WTC11 (cell line): ENCODE results near the gene SALL4. TPM values are rescaled to one million over a fixed set of nuclear protein-coding genes. Genes with fewer than 3 reads are reported as not detected.

Experiments
- ATAC-seq: fragments of 200-7000 bp; cut with Tn5 transposase; 2 replicates; pipeline ENCODE4 v1.10.0; 2021; ENCODE audit warnings: mild to moderate bottlenecking, moderate library complexity
- CTCF ChIA-PET: fragments of 300-600 bp; sonication (Branson Sonifier 250); formaldehyde crosslinking; loops from one replicate; lab custom pipeline; 2021; ENCODE audit warnings: antibody characterized with exemption; lab: Charles Lee
- POLR2A ChIA-PET: fragments of 350-600 bp; sonication (Branson Sonifier 250); formaldehyde crosslinking; loops from one replicate; lab custom pipeline; 2021; ENCODE audit warnings: antibody characterized with exemption; lab: Charles Lee
- DNase-seq: peaks from one replicate; pipeline ENCODE4 v3.0.0; 2021; ENCODE audit warnings: low spot score
- H3K27ac Mint-ChIP-seq: 2 replicates; pipeline ENCODE4 v1.8.0; 2021; ENCODE audit warnings: mixed read lengths
- H3K27me3 Mint-ChIP-seq: 2 replicates; pipeline ENCODE4 v1.8.0; 2021; ENCODE audit warnings: low read depth, mild to moderate bottlenecking, moderate library complexity, mixed read lengths
- H3K36me3 Mint-ChIP-seq: 2 replicates; pipeline ENCODE4 v1.8.0; 2021; ENCODE audit warnings: mixed read lengths
- H3K4me1 Mint-ChIP-seq: 2 replicates; pipeline ENCODE4 v1.8.0; 2022; ENCODE audit warnings: mixed read lengths
- H3K4me3 Mint-ChIP-seq: 2 replicates; pipeline ENCODE4 v1.8.0; 2021; ENCODE audit warnings: mild to moderate bottlenecking, moderate library complexity, mixed read lengths
- H3K9me3 Mint-ChIP-seq: 2 replicates; pipeline ENCODE4 v1.8.0; 2021; ENCODE audit warnings: mixed read lengths
- CREB1 ChIP-seq: sonication (generic); formaldehyde crosslinking; IDR thresholded peaks from 2 replicates; pipeline ENCODE4 v1.8.0; 2023; ENCODE audit warnings: mild to moderate bottlenecking, missing genetic modification reagents
- ESRRA ChIP-seq: sonication (generic); formaldehyde crosslinking; IDR thresholded peaks from 2 replicates; pipeline ENCODE4 v1.8.1; 2022; ENCODE audit warnings: mild to moderate bottlenecking, missing genetic modification reagents, borderline replicate concordance
- KAT7 ChIP-seq: sonication (generic); formaldehyde crosslinking; IDR thresholded peaks from 2 replicates; pipeline ENCODE4 v1.8.1; 2023; ENCODE audit warnings: missing genetic modification reagents, mild to moderate bottlenecking, borderline replicate concordance
- NFYB ChIP-seq: sonication (generic); formaldehyde crosslinking; conservative IDR thresholded peaks from 2 replicates; pipeline ENCODE4 v1.8.0; 2022; ENCODE audit warnings: low read depth, missing genetic modification reagents
- RORB ChIP-seq: fragments of 250-450 bp; sonication (Bioruptor Pico); IDR thresholded peaks from 2 replicates; pipeline ENCODE4 v1.9.0; 2021; ENCODE audit warnings: mild to moderate bottlenecking
- TP53 ChIP-seq: sonication (generic); formaldehyde crosslinking; IDR thresholded peaks from 2 replicates; pipeline ENCODE4 v1.8.1; 2023; ENCODE audit warnings: mild to moderate bottlenecking, missing genetic modification reagents
- ZNF121 ChIP-seq: sonication (generic); formaldehyde crosslinking; IDR thresholded peaks from 2 replicates; pipeline ENCODE4 v1.8.0; 2023; ENCODE audit warnings: missing genetic modification reagents
- ZNF671 ChIP-seq: fragments of 250-450 bp; sonication (Bioruptor Pico); IDR thresholded peaks from 2 replicates; pipeline ENCODE4 v1.8.0; 2021; ENCODE audit warnings: mild to moderate bottlenecking
- total RNA-seq: library from RNA; stranded (reverse); gene quantifications from 3 replicates; pipeline ENCODE4 v1.2.3, GENCODE V29; 2021
- TF ChIP-seq, protein P1 (sequence below): sonication (generic); formaldehyde crosslinking; IDR thresholded peaks from 2 replicates; pipeline ENCODE4 v1.8.0; 2022; ENCODE audit warnings: mild to moderate bottlenecking, missing genetic modification reagents
- TF ChIP-seq, protein P2 (sequence below): fragments of 250-450 bp; sonication (Bioruptor Pico); IDR thresholded peaks from 2 replicates; pipeline ENCODE4 v2.1.2; 2022; ENCODE audit warnings: mild to moderate bottlenecking, moderate library complexity
- TF ChIP-seq, protein P3 (sequence below): sonication (generic); formaldehyde crosslinking; IDR thresholded peaks from 2 replicates; pipeline ENCODE4 v1.8.0; 2022; ENCODE audit warnings: mild to moderate bottlenecking, missing genetic modification reagents
- TF ChIP-seq, protein P4 (sequence below): fragments of 200-600 bp; IDR thresholded peaks from 2 replicates; pipeline ENCODE4 v1.8.0; 2022; ENCODE audit warnings: antibody characterized with exemption
- TF ChIP-seq, protein P5 (sequence below): sonication (generic); formaldehyde crosslinking; conservative IDR thresholded peaks from 2 replicates; pipeline ENCODE4 v1.8.1; 2022; ENCODE audit warnings: mild to moderate bottlenecking, missing genetic modification reagents
- TF ChIP-seq, protein P6 (sequence below): sonication (generic); formaldehyde crosslinking; IDR thresholded peaks from 2 replicates; pipeline ENCODE4 v1.8.0; 2023; ENCODE audit warnings: mild to moderate bottlenecking, missing genetic modification reagents
- TF ChIP-seq, protein P7 (sequence below): sonication (generic); formaldehyde crosslinking; IDR thresholded peaks from 2 replicates; pipeline ENCODE4 v1.8.1; 2022; ENCODE audit warnings: low read depth, missing genetic modification reagents, borderline replicate concordance
- TF ChIP-seq, protein P8 (sequence below): sonication (generic); formaldehyde crosslinking; IDR thresholded peaks from 2 replicates; pipeline ENCODE4 v1.8.1; 2023; ENCODE audit warnings: mild to moderate bottlenecking, missing genetic modification reagents
- TF ChIP-seq, protein P9 (sequence below): sonication (generic); formaldehyde crosslinking; IDR thresholded peaks from 2 replicates; pipeline ENCODE4 v1.8.0; 2022; ENCODE audit warnings: missing genetic modification reagents

SALL4 gene
- total RNA-seq, 1 experiment from 2014 or later = 156 TPM

DNA sequence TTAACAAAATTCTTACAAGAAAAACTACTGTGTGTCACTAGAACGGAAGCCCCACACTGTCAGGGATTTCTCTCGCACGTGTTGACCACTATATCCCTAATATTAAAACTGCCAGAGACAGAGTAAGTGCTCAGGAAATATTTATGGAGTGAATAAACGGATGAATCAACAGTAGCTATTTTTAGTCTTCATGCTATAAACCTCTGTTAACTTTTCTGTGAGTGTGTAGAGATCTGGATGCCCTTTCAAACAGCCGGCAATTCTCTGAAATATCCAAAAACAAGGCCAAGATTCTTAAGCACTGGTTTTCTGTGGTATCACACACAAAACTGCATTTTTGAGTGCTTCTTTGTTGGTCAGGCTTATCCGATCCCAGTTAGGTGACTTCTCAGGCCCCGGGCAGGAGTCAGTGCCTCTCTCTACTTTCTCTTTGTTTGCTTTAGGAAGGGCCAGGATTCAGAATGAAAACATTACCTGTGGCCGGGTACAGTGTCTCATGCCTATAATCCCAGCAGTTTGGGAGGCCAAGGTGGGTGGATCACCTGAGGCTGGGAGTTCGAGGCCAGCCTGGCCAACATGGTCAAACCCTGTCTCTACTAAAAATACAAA, 49.9 kb downstream of the SALL4 start:
- Mint-ChIP-seq H3K27ac (0 out of 2 replicates have a peak overlapping the region, but pooled peaks have one; percentile 40), H3K27me3 (no peaks in the 10 kb centered on the region), H3K9me3 (no peaks in the 10 kb centered on the region), H3K4me3 (no peak overlapping the region), H3K36me3 (no peaks in the 10 kb centered on the region), H3K4me1 (0 out of 2 replicates have a peak, but pooled peaks cover 3% of the 10 kb centered on the region)
- DNase-seq = no peak
- POLR2A ChIA-PET = no interaction called here
- CTCF ChIA-PET = interaction anchor here (0.6 kb wide), 1 partner anchor 278 kb away, joined by 3 read pairs; no protein-coding TSS in a partner anchor
- ATAC-seq = no peak
- TF ChIP-seq, protein P1, sequence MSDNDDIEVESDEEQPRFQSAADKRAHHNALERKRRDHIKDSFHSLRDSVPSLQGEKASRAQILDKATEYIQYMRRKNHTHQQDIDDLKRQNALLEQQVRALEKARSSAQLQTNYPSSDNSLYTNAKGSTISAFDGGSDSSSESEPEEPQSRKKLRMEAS = no peak
- no peak for TF ChIP-seq ZNF121

DNA sequence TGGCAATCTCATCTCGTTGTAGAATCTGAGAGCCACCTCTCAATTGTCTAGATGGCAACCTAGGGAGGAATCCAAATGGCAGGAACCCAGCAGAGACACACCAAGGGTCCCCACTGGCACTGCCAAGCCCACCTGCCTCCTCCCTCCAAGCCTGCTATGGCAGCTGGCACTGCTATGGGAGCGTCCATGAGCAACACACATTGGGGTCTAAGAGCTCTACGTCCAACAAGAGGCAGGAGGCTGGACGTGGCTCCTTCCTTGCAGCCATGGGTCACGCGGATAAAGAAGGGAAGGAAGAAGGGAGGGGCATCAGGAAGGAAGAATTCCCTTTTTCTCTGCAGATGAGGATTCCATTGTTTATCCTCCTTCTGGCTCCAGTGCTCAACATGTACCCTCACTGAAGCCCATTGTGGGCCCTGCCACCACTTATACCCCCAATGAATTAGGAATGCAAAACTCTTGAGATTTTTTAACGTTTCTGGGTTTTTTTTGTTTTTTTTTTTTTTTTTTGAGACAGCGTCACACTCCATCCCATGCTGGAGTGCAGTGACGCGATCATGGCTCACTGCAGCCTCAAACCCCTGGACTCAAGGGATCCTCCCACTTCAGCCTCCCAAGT, 51.4 kb downstream of the SALL4 start:
- H3K27ac Mint-ChIP-seq = peak overlapping the region; percentile 49
- ChIA-PET CTCF (interaction anchor here (0.6 to 0.8 kb wide), 2 partner anchors 17 to 39 kb away, joined by 3 read pairs; partner anchors contain the start of gene ATP9A), POLR2A (interaction anchor here (0.5 to 0.6 kb wide), 2 partner anchors 23 to 67 kb away, joined by 3 to 4 read pairs; no protein-coding TSS in a partner anchor)
- no peaks in the 10 kb centered on the region for H3K36me3 Mint-ChIP-seq
- no peaks in the 10 kb centered on the region for H3K27me3 Mint-ChIP-seq
- H3K9me3 Mint-ChIP-seq = peaks cover under 1% of the 10 kb centered on the region
- no peak for ATAC-seq
- DNase-seq = no peak
- H3K4me1 Mint-ChIP-seq = 0 out of 2 replicates have a peak, but pooled peaks cover 3% of the 10 kb centered on the region
- H3K4me3 Mint-ChIP-seq = no peak overlapping the region
- TF ChIP-seq, protein P2, sequence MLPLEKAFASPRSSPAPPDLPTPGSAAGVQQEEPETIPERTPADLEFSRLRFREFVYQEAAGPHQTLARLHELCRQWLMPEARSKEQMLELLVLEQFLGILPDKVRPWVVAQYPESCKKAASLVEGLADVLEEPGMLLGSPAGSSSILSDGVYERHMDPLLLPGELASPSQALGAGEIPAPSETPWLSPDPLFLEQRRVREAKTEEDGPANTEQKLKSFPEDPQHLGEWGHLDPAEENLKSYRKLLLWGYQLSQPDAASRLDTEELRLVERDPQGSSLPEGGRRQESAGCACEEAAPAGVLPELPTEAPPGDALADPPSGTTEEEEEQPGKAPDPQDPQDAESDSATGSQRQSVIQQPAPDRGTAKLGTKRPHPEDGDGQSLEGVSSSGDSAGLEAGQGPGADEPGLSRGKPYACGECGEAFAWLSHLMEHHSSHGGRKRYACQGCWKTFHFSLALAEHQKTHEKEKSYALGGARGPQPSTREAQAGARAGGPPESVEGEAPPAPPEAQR = no peak
- no peak for TF ChIP-seq CREB1 (CRISPR knock-in tag)
- TF ChIP-seq, protein P3, sequence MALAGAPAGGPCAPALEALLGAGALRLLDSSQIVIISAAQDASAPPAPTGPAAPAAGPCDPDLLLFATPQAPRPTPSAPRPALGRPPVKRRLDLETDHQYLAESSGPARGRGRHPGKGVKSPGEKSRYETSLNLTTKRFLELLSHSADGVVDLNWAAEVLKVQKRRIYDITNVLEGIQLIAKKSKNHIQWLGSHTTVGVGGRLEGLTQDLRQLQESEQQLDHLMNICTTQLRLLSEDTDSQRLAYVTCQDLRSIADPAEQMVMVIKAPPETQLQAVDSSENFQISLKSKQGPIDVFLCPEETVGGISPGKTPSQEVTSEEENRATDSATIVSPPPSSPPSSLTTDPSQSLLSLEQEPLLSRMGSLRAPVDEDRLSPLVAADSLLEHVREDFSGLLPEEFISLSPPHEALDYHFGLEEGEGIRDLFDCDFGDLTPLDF (CRISPR knock-in tag) = no peak
- TF ChIP-seq, protein P4, sequence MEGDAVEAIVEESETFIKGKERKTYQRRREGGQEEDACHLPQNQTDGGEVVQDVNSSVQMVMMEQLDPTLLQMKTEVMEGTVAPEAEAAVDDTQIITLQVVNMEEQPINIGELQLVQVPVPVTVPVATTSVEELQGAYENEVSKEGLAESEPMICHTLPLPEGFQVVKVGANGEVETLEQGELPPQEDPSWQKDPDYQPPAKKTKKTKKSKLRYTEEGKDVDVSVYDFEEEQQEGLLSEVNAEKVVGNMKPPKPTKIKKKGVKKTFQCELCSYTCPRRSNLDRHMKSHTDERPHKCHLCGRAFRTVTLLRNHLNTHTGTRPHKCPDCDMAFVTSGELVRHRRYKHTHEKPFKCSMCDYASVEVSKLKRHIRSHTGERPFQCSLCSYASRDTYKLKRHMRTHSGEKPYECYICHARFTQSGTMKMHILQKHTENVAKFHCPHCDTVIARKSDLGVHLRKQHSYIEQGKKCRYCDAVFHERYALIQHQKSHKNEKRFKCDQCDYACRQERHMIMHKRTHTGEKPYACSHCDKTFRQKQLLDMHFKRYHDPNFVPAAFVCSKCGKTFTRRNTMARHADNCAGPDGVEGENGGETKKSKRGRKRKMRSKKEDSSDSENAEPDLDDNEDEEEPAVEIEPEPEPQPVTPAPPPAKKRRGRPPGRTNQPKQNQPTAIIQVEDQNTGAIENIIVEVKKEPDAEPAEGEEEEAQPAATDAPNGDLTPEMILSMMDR = no peak
- TF ChIP-seq, protein P5, sequence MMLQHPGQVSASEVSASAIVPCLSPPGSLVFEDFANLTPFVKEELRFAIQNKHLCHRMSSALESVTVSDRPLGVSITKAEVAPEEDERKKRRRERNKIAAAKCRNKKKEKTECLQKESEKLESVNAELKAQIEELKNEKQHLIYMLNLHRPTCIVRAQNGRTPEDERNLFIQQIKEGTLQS (CRISPR knock-in tag) = no peak
- TF ChIP-seq, protein P6, sequence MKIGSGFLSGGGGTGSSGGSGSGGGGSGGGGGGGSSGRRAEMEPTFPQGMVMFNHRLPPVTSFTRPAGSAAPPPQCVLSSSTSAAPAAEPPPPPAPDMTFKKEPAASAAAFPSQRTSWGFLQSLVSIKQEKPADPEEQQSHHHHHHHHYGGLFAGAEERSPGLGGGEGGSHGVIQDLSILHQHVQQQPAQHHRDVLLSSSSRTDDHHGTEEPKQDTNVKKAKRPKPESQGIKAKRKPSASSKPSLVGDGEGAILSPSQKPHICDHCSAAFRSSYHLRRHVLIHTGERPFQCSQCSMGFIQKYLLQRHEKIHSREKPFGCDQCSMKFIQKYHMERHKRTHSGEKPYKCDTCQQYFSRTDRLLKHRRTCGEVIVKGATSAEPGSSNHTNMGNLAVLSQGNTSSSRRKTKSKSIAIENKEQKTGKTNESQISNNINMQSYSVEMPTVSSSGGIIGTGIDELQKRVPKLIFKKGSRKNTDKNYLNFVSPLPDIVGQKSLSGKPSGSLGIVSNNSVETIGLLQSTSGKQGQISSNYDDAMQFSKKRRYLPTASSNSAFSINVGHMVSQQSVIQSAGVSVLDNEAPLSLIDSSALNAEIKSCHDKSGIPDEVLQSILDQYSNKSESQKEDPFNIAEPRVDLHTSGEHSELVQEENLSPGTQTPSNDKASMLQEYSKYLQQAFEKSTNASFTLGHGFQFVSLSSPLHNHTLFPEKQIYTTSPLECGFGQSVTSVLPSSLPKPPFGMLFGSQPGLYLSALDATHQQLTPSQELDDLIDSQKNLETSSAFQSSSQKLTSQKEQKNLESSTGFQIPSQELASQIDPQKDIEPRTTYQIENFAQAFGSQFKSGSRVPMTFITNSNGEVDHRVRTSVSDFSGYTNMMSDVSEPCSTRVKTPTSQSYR (CRISPR knock-in tag) = no peak
- TF ChIP-seq, protein P7, sequence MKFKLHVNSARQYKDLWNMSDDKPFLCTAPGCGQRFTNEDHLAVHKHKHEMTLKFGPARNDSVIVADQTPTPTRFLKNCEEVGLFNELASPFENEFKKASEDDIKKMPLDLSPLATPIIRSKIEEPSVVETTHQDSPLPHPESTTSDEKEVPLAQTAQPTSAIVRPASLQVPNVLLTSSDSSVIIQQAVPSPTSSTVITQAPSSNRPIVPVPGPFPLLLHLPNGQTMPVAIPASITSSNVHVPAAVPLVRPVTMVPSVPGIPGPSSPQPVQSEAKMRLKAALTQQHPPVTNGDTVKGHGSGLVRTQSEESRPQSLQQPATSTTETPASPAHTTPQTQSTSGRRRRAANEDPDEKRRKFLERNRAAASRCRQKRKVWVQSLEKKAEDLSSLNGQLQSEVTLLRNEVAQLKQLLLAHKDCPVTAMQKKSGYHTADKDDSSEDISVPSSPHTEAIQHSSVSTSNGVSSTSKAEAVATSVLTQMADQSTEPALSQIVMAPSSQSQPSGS (CRISPR knock-in tag) = no peak
- TF ChIP-seq ZNF671 (CRISPR knock-in tag) = no peak
- no peak for TF ChIP-seq ESRRA
- TF ChIP-seq NFYB (CRISPR knock-in tag) = no peak
- TF ChIP-seq KAT7 (CRISPR knock-in tag) = no peak
- TF ChIP-seq TP53 (CRISPR knock-in tag) = no peak
- TF ChIP-seq, protein P8, sequence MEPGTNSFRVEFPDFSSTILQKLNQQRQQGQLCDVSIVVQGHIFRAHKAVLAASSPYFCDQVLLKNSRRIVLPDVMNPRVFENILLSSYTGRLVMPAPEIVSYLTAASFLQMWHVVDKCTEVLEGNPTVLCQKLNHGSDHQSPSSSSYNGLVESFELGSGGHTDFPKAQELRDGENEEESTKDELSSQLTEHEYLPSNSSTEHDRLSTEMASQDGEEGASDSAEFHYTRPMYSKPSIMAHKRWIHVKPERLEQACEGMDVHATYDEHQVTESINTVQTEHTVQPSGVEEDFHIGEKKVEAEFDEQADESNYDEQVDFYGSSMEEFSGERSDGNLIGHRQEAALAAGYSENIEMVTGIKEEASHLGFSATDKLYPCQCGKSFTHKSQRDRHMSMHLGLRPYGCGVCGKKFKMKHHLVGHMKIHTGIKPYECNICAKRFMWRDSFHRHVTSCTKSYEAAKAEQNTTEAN (CRISPR knock-in tag) = no peak
- no peak for TF ChIP-seq RORB (CRISPR knock-in tag)
- TF ChIP-seq, protein P9, sequence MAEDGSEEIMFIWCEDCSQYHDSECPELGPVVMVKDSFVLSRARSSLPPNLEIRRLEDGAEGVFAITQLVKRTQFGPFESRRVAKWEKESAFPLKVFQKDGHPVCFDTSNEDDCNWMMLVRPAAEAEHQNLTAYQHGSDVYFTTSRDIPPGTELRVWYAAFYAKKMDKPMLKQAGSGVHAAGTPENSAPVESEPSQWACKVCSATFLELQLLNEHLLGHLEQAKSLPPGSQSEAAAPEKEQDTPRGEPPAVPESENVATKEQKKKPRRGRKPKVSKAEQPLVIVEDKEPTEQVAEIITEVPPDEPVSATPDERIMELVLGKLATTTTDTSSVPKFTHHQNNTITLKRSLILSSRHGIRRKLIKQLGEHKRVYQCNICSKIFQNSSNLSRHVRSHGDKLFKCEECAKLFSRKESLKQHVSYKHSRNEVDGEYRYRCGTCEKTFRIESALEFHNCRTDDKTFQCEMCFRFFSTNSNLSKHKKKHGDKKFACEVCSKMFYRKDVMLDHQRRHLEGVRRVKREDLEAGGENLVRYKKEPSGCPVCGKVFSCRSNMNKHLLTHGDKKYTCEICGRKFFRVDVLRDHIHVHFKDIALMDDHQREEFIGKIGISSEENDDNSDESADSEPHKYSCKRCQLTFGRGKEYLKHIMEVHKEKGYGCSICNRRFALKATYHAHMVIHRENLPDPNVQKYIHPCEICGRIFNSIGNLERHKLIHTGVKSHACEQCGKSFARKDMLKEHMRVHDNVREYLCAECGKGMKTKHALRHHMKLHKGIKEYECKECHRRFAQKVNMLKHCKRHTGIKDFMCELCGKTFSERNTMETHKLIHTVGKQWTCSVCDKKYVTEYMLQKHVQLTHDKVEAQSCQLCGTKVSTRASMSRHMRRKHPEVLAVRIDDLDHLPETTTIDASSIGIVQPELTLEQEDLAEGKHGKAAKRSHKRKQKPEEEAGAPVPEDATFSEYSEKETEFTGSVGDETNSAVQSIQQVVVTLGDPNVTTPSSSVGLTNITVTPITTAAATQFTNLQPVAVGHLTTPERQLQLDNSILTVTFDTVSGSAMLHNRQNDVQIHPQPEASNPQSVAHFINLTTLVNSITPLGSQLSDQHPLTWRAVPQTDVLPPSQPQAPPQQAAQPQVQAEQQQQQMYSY (CRISPR knock-in tag) = no peak
